Measurements from ENCODE around the gene ABCG4.

GRCh38 chr11:119179342-119179741, 30.5 kb downstream of the ABCG4 start:
- no peak for TF ChIP-seq EZH2 (IDR thresholded peaks at IDR 0.05; ENCODE audit: borderline replicate concordance, low read length)
- TF ChIP-seq CTCF (IDR thresholded peaks at IDR 0.05; ENCODE audit: low read length): no peak
